ENCODE results near the gene C10orf53.
"Not testable (repeated sequence)": the region's sequence is repeated elsewhere in the genome, so short reads cannot be mapped to it uniquely, and the experiment has no call there.

C10orf53 gene

DNA sequence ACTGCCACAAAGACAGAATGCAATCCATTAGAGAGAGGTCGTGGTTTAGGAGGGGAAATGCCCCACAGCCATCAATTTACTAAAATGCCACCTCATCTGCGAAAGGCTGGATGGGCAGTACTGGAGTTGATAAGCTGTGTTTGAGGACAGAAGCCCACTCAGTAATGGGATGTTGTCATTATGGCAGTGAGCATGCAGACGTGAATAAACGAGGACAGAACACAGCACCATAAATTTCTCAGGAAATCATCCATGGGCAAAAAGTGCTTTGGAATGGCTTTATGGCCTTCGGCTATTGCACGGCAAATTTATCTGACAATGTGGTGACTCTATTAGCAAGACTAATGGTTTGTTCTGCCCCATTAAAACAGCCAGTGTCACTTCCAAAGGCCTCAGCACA is 15.9 kb upstream of the C10orf53 start:
- H3K27me3 Mint-ChIP-seq, result peaks cover 6% of the 10 kb centered on the region
- H3K9me3 Mint-ChIP-seq (ENCODE audit: low read depth), result peaks cover 7% of the 10 kb centered on the region
- no peaks in the 10 kb centered on the region for H3K36me3 Mint-ChIP-seq
- H3K4me1 Mint-ChIP-seq (ENCODE audit: low read depth), result no peaks in the 10 kb centered on the region
- no peak overlapping the region for H3K27ac Mint-ChIP-seq
- H3K4me3 Mint-ChIP-seq, result no peak overlapping the region

DNA sequence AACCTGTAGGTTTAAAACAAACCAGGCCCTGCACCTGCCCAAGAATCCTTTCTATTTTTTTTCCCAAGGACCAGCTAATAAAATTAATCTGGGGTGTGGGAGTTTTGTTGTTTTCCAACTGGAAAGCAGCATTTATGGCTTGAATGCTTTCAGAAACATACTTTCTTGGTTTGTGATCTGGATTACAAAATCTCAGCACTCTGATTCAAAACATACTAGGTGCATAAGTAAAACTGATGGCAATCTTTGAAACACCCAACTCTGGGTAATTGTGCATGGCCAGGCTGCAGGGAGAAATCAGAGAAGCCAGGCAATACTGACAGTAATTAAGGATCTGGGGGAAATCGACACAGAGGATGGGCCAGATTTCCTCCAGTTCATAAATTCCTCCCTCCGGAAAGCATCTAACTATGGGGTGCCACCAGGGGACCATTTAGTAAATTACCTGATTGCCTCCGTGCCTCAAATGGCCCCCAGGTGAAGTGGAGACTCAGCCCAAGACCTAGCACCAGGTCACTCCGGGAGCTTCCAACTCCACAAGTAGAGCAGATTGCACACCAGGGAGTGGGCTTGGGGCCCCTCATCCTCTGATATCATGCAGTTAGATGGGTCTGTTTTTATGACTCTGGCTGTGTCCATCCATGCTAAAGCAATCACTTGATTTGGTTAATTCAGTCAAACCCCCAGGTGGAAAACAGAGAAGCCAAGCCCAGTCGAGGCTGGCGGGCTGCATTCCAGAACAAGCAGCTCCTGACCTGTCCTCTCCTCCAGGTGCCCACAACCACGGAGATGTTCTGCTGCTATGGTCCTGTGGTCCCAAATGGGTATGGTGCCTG is 15.2 kb upstream of the C10orf53 start:
- Mint-ChIP-seq H3K36me3 (no peaks in the 10 kb centered on the region), H3K4me1 (ENCODE audit: low read depth) (no peaks in the 10 kb centered on the region), H3K4me3 (no peak overlapping the region), H3K27me3 (peaks cover 6% of the 10 kb centered on the region), H3K27ac (no peak overlapping the region), H3K9me3 (ENCODE audit: low read depth) (peaks cover 2% of the 10 kb centered on the region)

GRCh38 chr10:49664842-49665355 is 14.6 kb upstream of the C10orf53 start:
- H3K9me3 Mint-ChIP-seq (ENCODE audit: low read depth), result no peaks in the 10 kb centered on the region
- no peak overlapping the region for H3K4me3 Mint-ChIP-seq
- H3K36me3 Mint-ChIP-seq, result no peaks in the 10 kb centered on the region
- H3K27me3 Mint-ChIP-seq, result peaks cover 6% of the 10 kb centered on the region
- no peak overlapping the region for H3K27ac Mint-ChIP-seq
- H3K4me1 Mint-ChIP-seq (ENCODE audit: low read depth), result no peaks in the 10 kb centered on the region

DNA sequence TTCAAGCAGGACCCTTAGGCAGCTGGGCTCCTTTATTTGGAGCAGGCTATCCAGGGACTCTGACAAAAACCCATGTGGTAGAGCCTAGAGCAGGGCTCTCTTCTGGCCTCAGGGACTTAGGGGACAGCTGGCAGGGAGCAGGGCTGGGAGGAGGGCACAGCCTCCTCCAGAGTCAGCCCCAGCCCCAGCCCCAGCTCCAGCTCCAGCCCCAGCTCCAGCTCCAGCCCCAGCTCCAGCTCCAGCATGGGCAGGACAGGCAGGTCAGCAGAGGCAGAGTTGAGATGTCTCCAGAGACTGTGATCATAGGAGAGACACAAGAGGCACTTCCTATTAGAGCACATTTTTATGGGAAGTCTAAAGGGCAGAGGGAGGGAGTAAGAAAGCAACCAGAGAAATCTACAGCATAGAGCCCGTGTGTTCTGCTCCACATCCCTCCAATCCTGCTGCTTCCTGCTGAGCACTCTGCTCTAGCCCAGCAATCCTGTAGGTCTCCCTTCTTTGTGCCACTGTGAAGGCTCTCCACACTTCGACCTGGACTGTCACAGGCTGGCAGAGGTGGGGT is 13.3 kb upstream of the C10orf53 start:
- Mint-ChIP-seq H3K4me1 (ENCODE audit: low read depth) (no peaks in the 10 kb centered on the region), H3K36me3 (no peaks in the 10 kb centered on the region), H3K4me3 (no peak overlapping the region), H3K9me3 (ENCODE audit: low read depth) (no peaks in the 10 kb centered on the region), H3K27ac (no peak overlapping the region), H3K27me3 (peaks cover 8% of the 10 kb centered on the region)

GRCh38 chr10:49666685-49667084 is 12.8 kb upstream of the C10orf53 start:
- Mint-ChIP-seq H3K9me3 (ENCODE audit: low read depth) (no peaks in the 10 kb centered on the region), H3K4me1 (ENCODE audit: low read depth) (no peaks in the 10 kb centered on the region), H3K27me3 (peaks cover 10% of the 10 kb centered on the region), H3K4me3 (no peak overlapping the region), H3K27ac (no peak overlapping the region), H3K36me3 (no peaks in the 10 kb centered on the region)

DNA sequence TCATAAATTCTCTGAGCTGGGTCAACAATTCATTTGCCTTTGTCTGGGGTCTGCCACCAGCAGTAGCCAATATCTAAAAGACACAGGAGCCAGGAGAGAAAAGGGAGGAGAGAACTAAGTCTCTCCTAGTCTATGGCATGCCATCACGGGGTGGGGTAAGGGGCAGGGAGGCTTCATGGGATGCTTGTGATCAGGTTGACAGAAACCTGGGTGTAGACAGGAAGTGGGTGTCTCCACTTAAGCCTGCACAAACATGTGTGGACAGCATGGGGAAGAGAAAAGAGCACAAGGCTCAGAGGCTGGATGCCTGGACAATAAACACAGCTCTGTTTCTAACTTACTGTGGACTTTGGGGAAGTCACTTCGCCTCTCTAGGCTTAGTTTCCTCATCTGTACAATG is 11.5 kb upstream of the C10orf53 start:
- Mint-ChIP-seq H3K27ac (no peak overlapping the region), H3K9me3 (ENCODE audit: low read depth) (no peaks in the 10 kb centered on the region), H3K36me3 (no peaks in the 10 kb centered on the region), H3K27me3 (peaks cover 14% of the 10 kb centered on the region), H3K4me1 (ENCODE audit: low read depth) (no peaks in the 10 kb centered on the region), H3K4me3 (no peak overlapping the region)

DNA sequence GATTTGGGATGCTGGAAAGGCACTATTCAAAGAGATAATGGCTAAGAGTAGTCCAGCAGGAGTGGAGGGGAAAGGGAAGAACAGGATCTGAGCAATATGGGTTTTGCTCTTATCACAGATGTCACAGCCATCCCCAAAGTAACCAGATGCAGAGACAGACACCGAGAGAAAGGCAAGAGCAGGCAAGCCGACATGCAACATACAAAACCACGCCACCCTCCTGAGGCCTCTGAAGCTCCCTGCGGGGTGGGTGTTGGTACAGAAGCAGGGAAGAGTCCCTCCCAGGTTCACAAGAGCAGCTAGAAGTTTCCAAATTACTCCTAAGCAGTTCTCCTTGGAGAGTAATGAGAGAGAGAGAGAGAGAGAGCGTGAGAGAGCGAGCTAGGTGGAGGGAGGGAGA is 10.8 kb upstream of the C10orf53 start:
- Mint-ChIP-seq H3K9me3 (ENCODE audit: low read depth) (no peaks in the 10 kb centered on the region), H3K4me3 (no peak overlapping the region), H3K27ac (no peak overlapping the region), H3K27me3 (peaks cover 21% of the 10 kb centered on the region), H3K4me1 (ENCODE audit: low read depth) (no peaks in the 10 kb centered on the region), H3K36me3 (no peaks in the 10 kb centered on the region)

- Mint-ChIP-seq H3K9me3 (ENCODE audit: low read depth) (peaks cover 16% of the 10 kb centered on the region), H3K4me1 (ENCODE audit: low read depth) (peaks cover 3% of the 10 kb centered on the region), H3K4me3 (peak overlapping the region; percentile 7), H3K27me3 (peaks cover 29% of the 10 kb centered on the region), H3K27ac (no peak overlapping the region), H3K36me3 (peaks cover 3% of the 10 kb centered on the region)
These were observed 498 bp upstream of the C10orf53 start for GRCh38 chr10:49678827-49679479.

- peaks cover 25% of the 10 kb centered on the region for H3K27me3 Mint-ChIP-seq
- H3K36me3 Mint-ChIP-seq; H3K4me3 Mint-ChIP-seq; H3K27ac Mint-ChIP-seq; H3K4me1 Mint-ChIP-seq (ENCODE audit: low read depth): not testable (repeated sequence)
- H3K9me3 Mint-ChIP-seq (ENCODE audit: low read depth), result peaks cover 13% of the 10 kb centered on the region
These were observed 3.0 kb downstream of the C10orf53 start for GRCh38 chr10:49682449-49682848.

DNA sequence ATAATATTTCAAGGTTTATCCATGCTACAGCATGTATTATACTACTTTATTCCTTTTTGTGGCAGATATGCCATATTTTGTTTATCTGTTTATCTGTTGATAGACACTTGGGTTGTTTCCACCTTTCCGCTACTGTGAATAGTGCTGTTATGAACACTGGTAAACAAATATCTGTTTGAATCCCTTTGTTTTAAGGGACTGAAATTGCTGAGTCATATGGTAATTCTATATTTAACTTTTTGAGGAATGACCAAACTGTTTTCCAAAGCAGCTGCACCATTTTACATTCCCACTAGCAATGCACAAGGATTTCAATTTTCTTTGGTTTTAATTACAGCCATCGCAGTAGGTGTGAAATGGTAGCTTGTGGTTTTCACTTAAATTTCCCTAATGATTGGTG is 3.4 kb downstream of the C10orf53 start:
- peaks cover 13% of the 10 kb centered on the region for H3K9me3 Mint-ChIP-seq (ENCODE audit: low read depth)
- peaks cover 28% of the 10 kb centered on the region for H3K27me3 Mint-ChIP-seq
- no peak overlapping the region for H3K4me3 Mint-ChIP-seq
- H3K36me3 Mint-ChIP-seq, result peaks cover 3% of the 10 kb centered on the region
- H3K4me1 Mint-ChIP-seq (ENCODE audit: low read depth), result peaks cover 3% of the 10 kb centered on the region
- no peak overlapping the region for H3K27ac Mint-ChIP-seq

DNA sequence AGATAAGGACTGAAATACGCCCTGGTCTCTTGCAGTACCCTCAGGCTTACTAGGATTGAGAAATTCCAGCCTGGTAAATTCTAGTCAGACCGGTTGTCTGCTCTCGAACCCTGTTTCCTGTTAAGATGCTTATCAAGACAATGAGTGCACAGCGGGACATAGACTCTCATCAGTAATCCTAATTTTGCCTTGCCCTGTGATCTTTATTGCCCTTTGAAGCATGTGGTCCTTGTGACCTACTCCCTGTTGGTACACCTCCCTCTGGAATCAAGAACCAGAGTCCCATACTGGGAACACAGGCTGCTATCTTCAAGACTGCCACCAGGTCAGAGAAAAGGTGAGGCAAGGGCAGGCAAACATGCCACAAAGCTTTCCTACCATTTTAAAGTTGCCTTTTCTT is 7.2 kb downstream of the C10orf53 start:
- Mint-ChIP-seq H3K36me3 (no peaks in the 10 kb centered on the region), H3K27me3 (peaks cover 32% of the 10 kb centered on the region), H3K27ac (no peak overlapping the region), H3K4me3 (no peak overlapping the region), H3K4me1 (ENCODE audit: low read depth) (no peaks in the 10 kb centered on the region), H3K9me3 (ENCODE audit: low read depth) (peaks cover 4% of the 10 kb centered on the region)

DNA sequence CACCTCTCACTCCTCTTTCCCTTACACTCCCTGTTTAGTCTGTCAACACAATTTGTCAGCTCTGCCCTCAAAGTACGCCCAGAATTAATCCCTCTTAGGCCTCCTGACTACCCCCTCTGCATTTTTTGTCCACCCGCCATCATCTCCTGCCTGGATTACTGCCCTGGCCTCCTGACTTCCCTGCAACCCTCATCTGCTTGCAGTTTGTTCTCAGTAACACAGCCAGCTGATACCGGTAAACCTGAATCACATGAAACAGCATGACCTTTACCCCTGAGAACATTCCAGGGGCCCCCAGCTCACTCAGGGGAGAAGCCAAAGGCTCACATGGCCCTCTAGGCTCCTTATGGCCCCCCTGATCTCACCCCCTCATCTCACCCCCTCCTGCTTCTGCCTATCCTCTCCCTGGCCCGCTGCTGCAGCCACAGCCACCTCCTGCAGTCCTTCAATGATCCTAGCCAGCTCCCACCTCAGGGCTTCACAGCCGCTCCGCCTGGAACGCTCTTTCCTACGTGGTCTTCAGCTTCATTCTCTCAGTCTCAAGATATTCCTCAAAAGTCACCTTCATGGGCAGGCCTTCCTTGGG is 8.9 kb downstream of the C10orf53 start:
- no peaks in the 10 kb centered on the region for H3K36me3 Mint-ChIP-seq

GRCh38 chr10:49688920-49689319 is 9.5 kb downstream of the C10orf53 start:
- peaks cover 4% of the 10 kb centered on the region for H3K9me3 Mint-ChIP-seq (ENCODE audit: low read depth)
- H3K36me3 Mint-ChIP-seq, result no peaks in the 10 kb centered on the region
- peaks cover 39% of the 10 kb centered on the region for H3K27me3 Mint-ChIP-seq
- no peak overlapping the region for H3K27ac Mint-ChIP-seq
- H3K4me3 Mint-ChIP-seq, result no peak overlapping the region
- H3K4me1 Mint-ChIP-seq (ENCODE audit: low read depth), result no peaks in the 10 kb centered on the region

More for the DNA sequence above, 8.9 kb downstream of the C10orf53 start:
- Mint-ChIP-seq H3K27me3 (peaks cover 36% of the 10 kb centered on the region), H3K9me3 (ENCODE audit: low read depth) (peaks cover 4% of the 10 kb centered on the region), H3K4me1 (ENCODE audit: low read depth) (no peaks in the 10 kb centered on the region), H3K27ac (no peak overlapping the region), H3K4me3 (no peak overlapping the region)

DNA sequence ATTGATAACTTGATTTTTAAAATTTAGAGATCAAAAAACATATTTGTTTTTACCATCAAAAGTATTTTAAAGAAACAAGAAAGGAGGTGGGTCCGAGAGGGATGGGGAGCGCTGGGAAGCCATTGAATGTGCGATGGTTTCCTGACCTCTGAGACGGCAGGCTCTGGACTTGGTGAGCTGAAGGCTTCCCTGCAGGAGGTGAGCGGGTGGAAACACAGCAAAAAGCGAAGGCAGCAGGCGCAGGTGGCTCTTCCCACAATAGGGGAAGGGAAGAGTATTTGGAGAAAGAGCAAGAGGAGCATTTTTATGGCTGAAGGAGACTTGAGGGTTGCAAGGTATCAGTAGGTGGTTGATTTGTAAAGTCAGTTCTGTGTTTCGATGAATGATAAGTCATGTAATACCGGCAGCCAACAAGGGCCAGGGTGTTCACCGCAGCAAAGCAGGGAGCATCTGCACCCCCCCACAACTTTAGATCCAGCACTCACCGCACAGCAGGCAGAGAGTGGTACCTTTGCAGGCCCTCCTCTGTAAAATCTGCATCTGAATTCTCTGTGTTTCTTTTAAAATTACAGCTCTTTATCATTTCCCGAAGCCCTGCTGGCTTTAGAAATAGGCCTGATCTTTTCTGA is 10.5 kb downstream of the C10orf53 start:
- H3K4me1 Mint-ChIP-seq (ENCODE audit: low read depth), result no peaks in the 10 kb centered on the region
- no peak overlapping the region for H3K4me3 Mint-ChIP-seq
- H3K9me3 Mint-ChIP-seq (ENCODE audit: low read depth), result peaks cover 4% of the 10 kb centered on the region
- no peaks in the 10 kb centered on the region for H3K36me3 Mint-ChIP-seq
- H3K27me3 Mint-ChIP-seq, result peaks cover 40% of the 10 kb centered on the region
- no peak overlapping the region for H3K27ac Mint-ChIP-seq

All from activated naive CD8-positive, alpha-beta T cell (primary cell).